HG03103 (cell line): ENCODE data around the gene STPG4.
"Not testable (repeated sequence)": the region's sequence is repeated elsewhere in the genome, so short reads cannot be mapped to it uniquely, and the experiment has no call there.

Experiments used
- ATAC-seq: cut with Tn5 transposase; IDR thresholded peaks from one replicate; pipeline ENCODE4 v1.9.1; 2021; ENCODE audit warnings: low read depth; ENCODE audit not compliant: unreplicated experiment

STPG4 gene

DNA sequence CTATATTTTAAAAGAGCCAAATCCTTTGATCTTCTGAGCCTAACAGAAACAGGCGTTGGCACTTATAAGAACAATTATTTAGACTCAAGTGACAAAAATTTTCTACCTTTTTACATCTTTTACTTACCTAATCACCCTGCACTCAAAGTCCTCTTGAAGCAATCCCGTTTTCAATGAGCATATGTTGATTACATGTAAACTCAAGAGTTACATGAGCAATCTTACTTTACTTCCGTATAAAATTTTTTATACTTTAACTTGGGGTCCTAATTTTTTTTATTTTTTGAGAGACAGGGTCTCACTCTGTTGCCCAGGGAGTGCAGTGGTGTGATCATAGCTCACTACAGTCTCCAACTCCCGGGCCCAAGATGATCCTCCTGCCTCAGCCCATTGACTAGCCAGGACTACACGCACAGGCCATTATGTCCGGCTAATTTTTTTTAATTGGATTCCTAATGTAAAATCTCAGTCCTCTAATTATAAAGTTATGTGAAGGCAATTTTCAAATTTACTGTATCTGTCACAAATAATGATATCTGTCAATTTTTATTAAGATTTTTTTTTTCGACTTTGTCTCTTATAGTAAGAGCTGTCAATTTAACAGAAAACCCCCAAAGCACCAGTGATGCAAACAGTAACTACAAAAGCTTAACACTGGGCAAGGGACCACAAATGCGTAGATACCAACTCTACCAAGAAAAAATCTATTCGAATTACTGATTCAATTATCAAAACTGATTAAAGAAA lies 19.1 kb upstream of the STPG4 start:
- ATAC-seq: no peak

DNA sequence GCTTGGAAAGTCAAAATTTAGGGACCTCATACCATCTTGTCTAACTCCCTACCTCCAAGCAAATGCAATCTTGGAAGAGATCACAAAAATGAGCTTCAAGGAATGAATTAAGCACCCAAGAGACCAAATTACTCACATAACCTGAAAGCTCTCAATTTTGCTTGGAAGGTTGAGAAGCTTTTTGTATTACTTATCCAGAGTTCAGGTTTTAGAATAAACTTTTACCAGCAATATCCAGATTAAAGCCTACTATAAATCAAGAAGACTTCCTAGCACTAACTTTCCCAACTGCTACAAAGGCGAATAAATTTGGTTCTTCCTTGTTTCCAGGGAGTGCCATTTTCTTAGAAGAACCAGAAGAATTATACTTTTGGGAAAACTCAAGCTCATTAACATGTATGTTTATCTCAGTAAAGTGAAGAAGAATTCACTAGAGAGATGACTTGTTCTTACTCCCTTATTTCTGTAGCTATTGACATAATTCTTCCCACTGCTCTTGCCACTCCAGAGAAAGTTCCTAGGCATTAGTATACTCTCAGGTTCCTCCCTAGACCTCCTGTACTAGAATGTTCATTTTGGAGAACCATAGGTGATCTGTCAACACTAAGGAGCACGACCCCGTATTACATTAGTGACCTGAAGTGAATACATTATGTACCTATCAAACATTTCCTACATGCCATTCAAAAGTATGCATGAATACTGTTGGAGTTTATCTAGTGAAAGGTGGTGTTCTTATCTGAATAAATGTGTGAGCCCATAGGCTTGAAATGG lies 18.0 kb upstream of the STPG4 start:
- ATAC-seq: no peak

- ATAC-seq: no peak
These were observed 17.2 kb upstream of the STPG4 start for GRCh38 chr2:47172156-47172921.

GRCh38 chr2:47169784-47170183 lies 14.7 kb upstream of the STPG4 start:
- ATAC-seq: no peak

GRCh38 chr2:47168895-47169294 lies 13.8 kb upstream of the STPG4 start:
- ATAC-seq: not testable (repeated sequence)

DNA sequence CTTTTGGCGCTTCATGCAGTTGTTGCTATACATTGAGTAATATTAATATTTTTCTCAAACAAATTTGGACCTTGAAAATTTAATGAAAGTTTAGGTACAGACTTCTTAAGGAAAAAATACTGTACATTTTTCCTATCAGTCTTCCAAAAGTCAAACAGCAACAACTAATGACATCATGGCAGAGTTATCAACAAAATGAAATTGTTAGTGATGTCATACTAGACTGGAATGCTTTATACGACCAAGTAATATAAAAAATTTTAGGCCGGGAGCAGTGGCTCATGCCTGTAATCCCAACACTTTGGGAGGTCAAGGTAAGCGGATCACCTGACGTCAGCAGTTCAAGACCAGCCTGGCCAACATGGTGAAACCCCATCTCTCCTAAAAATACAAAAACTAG lies 12.0 kb upstream of the STPG4 start:
- ATAC-seq: no peak

DNA sequence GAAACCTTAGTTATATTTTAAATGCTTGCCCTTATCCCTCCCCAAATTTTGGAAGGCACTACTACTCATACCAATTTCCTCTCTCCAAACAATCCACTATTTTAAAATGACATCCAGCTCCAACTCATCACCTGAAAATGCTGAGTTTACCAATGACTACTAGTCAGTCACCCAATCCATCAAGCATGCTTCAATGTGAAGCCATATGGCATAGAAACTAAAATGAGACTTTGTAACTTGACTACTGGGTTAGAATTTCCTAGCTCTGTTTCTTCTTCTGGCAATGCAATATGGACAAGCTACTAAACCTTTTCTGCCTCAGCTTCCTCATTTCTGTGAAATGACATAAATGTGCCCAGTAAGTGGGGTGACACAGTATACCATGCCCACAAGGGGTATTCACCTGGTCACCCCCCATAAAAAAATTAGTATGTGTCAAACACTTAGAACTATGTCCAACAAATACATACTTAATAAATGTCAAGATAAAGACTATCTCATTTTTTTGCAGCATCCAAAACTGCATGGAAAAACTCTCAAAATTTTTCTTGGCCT lies 10.0 kb upstream of the STPG4 start:
- no peak for ATAC-seq

GRCh38 chr2:47162780-47163179 lies 7.7 kb upstream of the STPG4 start:
- no peak for ATAC-seq

DNA sequence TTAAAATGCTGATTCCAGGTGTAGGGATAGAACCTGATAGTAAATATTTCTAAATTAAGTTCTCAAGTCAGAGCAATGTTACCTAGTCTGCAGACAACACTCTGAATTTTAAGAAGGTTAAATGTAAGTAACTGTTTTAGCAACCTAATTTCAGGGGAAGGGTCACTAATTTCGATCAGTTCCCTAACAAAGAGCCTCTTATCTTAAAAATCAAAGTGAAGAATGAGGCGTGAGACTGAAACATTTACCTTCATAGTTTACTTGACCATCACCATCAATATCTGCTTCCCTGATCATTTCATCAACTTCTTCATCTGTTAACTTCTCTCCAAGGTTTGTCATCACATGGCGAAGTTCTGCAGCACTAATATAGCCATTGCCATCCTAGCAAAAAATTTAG lies 6.4 kb upstream of the STPG4 start:
- ATAC-seq: no peak

DNA sequence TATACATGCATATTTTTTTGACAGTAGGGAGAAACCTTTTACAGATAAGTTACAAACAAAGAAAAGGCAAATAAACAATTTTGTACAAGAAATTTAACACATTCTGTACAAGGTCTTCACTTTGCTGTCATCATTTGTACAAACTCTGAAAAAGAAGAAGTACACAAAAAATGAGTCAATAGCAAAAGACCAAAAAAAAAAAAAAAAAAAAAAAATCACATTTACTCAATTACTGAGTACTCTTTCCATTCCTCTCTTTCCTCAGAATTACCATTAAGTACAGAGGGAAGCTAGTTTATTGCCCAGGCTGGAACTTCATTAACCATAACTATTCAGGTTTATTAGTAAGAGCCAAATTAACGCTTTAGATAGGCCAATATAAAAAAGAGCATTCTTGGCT lies 5.6 kb upstream of the STPG4 start:
- ATAC-seq: no peak

DNA sequence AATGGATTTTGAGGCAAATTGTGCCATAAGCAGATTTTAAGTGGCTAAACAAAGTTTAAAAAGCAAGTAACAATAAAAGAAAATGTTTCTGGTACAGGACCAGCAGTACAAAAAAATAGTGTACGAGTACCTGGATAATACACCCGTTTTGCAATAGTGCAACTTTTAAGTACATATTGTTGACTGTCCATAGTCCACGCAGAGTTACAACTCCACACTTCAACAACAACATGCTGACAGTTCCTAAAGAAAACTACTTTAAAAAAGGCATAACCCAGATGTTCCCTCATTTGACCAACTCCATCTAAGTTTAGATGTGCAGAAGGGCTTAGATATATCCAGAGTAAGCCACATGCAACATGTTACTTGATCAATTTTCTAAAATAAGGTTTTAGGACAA lies 5.1 kb upstream of the STPG4 start:
- no peak for ATAC-seq

GRCh38 chr2:47159627-47160026 lies 4.5 kb upstream of the STPG4 start:
- no peak for ATAC-seq

DNA sequence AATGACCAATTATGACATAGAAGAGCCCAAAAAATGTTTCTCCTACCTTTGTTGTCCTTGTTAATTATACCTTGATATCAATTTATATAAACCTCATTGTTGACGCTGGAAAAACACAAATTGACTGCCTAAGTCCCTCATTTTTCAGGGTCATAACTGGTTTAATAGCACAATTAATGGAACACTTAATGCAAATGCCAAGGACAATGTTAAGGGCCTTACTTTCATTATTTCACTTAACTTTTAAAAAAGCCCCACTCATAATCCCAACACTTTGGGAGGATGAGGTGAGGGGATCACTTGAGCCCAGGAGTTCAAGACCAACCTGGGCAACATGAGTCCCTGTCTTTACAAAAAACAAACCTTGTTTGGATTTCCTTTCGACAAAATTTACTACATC lies 3.5 kb upstream of the STPG4 start:
- no peak for ATAC-seq

DNA sequence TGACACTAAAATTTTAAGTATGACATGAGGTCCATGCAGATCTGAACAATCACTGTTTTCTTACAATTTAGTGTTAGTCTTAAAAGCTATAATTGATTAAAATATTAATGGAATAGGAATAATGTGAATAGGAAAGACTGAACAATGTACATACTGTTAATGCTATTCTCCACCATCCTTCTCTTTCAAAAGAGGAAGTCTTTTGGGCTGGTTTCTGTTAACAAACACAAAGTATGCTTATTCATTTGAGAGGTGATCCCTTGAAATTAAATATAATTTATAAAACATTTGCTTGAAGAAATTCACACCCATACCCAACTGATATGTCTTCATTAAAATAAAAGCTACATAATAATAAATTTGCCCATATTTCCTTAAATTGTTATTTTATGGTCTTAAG lies 2.3 kb downstream of the STPG4 start:
- ATAC-seq: no peak

DNA sequence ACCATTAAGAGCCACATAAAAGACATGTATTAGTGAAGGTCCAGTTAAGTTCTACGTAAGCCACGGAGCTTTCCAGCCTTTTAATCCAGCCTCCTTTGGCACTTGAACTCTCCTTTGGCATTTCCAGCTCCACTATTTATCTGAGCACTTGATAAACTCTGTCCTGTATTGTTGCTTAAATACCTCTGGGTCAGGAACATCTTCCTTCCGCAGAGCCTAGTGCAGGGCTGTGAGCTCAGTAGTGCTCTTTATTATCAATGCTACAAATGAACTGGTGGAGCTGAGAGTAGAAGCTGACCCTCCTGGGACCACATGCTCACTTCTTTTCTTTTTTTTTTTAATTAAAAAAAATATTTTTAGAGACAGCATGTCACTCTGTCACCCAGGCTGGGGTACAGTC lies 4.9 kb downstream of the STPG4 start:
- ATAC-seq: no peak

DNA sequence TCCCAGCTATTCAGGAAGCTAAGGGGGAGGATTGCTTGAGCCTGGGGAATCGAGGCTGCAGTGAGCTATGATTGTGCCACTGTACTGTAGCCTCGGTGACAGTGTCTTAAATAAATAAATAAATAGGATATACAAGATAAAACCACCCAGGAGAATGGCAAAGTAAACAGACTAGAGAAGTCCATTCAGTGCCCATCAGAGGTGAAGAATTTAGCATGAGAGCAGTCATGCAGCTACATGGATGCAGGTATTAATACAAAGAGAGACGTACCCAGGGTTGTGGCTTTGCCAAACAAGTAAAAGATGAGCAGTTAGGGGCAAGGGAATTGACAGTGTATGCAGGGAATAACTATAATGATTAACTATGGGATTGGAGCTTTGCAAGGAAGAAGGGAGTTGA lies 8.1 kb downstream of the STPG4 start:
- ATAC-seq: no peak

- ATAC-seq: no peak
These were observed 9.6 kb downstream of the STPG4 start for GRCh38 chr2:47145466-47145865.

DNA sequence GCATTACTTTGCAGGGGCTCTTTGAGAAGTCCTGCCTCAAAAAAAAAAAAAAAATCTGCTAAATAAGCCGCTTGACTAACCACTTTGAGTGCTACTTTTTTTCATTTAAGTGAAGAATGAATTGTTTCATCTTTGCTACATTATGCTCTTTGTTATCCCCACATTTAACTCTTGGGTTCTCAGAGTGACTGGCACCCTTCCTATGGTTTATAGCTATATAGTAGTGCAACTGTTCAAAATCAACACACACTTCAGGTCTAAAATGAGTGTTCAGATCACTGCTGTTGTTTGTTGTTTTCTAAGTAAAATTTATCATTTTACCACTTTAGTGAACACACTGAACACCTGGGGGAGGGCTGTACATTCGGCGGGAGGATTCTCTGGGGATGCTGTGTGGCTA lies 13.6 kb downstream of the STPG4 start:
- no peak for ATAC-seq

GRCh38 chr2:47134386-47135090 lies 20.6 kb downstream of the STPG4 start:
- no peak for ATAC-seq

- no peak for ATAC-seq
These were observed 22.1 kb downstream of the STPG4 start for GRCh38 chr2:47133046-47133445.
